Body of pancreas (tissue), 4 donors: ENCODE measurements around the gene FOXP1.

Experiments
- POLR2A ChIP-seq, 3 donors: fragments of 450-650 bp; IDR thresholded peaks; one replicate each; pipeline ENCODE4 v1.6.1; 2016; ENCODE audit warnings: antibody characterized with exemption in 3 of 3, mild to moderate bottlenecking in 2 of 3
- TF ChIP-seq, protein P1 (sequence below), 7 experiments: fragments of 450-650 bp in 4 of 7; fragments of 200-600 bp in 3 of 7; sonication (generic) in 3 of 7; IDR thresholded peaks; one replicate each; pipeline ENCODE4 v1.5.1; 2016 to 2019; ENCODE audit warnings: antibody characterized with exemption in 7 of 7

DNA sequence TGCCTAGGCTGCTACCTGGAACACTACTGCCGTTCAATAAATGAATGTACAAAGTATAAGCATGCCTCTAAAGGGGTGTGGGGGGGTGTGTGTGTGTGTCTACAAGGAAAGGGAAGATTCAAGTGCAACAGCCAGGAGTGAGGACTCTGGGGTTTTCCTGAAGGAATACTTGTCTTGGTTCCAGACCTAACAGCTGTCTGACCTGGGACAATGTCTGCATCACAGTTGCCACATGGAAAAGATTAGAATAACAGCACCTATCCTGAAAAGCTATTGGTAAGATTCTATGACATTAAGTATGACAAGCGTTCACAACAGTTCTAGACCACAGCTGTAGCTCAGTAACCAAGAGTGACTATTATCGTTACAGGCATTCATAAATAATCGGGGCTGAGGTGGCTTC is 345.2 kb downstream of the FOXP1 start:
- TF ChIP-seq, protein P1, sequence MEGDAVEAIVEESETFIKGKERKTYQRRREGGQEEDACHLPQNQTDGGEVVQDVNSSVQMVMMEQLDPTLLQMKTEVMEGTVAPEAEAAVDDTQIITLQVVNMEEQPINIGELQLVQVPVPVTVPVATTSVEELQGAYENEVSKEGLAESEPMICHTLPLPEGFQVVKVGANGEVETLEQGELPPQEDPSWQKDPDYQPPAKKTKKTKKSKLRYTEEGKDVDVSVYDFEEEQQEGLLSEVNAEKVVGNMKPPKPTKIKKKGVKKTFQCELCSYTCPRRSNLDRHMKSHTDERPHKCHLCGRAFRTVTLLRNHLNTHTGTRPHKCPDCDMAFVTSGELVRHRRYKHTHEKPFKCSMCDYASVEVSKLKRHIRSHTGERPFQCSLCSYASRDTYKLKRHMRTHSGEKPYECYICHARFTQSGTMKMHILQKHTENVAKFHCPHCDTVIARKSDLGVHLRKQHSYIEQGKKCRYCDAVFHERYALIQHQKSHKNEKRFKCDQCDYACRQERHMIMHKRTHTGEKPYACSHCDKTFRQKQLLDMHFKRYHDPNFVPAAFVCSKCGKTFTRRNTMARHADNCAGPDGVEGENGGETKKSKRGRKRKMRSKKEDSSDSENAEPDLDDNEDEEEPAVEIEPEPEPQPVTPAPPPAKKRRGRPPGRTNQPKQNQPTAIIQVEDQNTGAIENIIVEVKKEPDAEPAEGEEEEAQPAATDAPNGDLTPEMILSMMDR (IDR thresholded peaks at IDR 0.05): no peak
- no peak for TF ChIP-seq POLR2A (IDR thresholded peaks at IDR 0.05)
